ENCODE measurements around the gene ATP10A.
"Not testable (repeated sequence)": the region's sequence is repeated elsewhere in the genome, so short reads cannot be mapped to it uniquely, and the experiment has no call there.

GRCh38 chr15:25856059-25856458 lies 7.1 kb downstream of the ATP10A start:
- TF ChIP-seq, protein P1, sequence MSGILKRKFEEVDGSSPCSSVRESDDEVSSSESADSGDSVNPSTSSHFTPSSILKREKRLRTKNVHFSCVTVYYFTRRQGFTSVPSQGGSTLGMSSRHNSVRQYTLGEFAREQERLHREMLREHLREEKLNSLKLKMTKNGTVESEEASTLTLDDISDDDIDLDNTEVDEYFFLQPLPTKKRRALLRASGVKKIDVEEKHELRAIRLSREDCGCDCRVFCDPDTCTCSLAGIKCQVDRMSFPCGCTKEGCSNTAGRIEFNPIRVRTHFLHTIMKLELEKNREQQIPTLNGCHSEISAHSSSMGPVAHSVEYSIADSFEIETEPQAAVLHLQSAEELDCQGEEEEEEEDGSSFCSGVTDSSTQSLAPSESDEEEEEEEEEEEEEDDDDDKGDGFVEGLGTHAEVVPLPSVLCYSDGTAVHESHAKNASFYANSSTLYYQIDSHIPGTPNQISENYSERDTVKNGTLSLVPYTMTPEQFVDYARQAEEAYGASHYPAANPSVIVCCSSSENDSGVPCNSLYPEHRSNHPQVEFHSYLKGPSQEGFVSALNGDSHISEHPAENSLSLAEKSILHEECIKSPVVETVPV (CRISPR knock-in tag; IDR thresholded peaks at IDR 0.05) = not testable (repeated sequence)
- TF ChIP-seq ZFP30 (CRISPR knock-in tag; IDR thresholded peaks at IDR 0.05); ARNTL (CRISPR knock-in tag; IDR thresholded peaks at IDR 0.05; ENCODE audit: borderline replicate concordance, low read depth): not testable (repeated sequence)
